Heart right ventricle (tissue), 16 donors: ENCODE data around the gene RSPH1. TPM values are rescaled to one million over a fixed set of nuclear protein-coding genes. Genes with fewer than 3 reads are reported as not detected.

Experiments
- ATAC-seq, 8 donors: fragments of 200-7000 bp; cut with Tn5 transposase; one replicate each; pipeline ENCODE4 v1.9.1; 2020; ENCODE audit warnings: mild to moderate bottlenecking in 8 of 8, moderate library complexity in 8 of 8, moderate number of reproducible peaks in 1 of 8
- DNase-seq, 2 donors: peaks; one replicate each; pipeline ENCODE4 v3.0.0-alpha.2; 2020
- H3K27ac ChIP-seq, 10 donors: fragments of 200-600 bp; sonication (generic) in 2 of 10; one replicate each; pipeline versions ENCODE4 v1.5.0 to v1.8.0; 2020 to 2022; ENCODE audit warnings: mild to moderate bottlenecking in 3 of 10
- H3K27me3 ChIP-seq, 7 donors: fragments of 200-600 bp; one replicate each; pipeline ENCODE4 v1.8.0; 2021 to 2022; ENCODE audit warnings: mild to moderate bottlenecking in 2 of 7
- H3K36me3 ChIP-seq, 9 donors: fragments of 200-600 bp; sonication (generic) in 1 of 9; one replicate each; pipeline versions ENCODE4 v1.5.0 to v1.8.0; 2020 to 2022; ENCODE audit warnings: mild to moderate bottlenecking in 2 of 9
- H3K4me1 ChIP-seq, 9 donors: fragments of 200-600 bp; sonication (generic) in 1 of 9; one replicate each; pipeline versions ENCODE4 v1.5.0 to v1.8.0; 2020 to 2022; ENCODE audit warnings: mild to moderate bottlenecking in 4 of 9
- H3K4me3 ChIP-seq, 10 donors: fragments of 200-600 bp; sonication (generic) in 2 of 10; one replicate each; pipeline versions ENCODE4 v1.5.0 to v1.8.0; 2020 to 2022; ENCODE audit warnings: mild to moderate bottlenecking in 7 of 10, moderate library complexity in 2 of 10
- H3K9me3 ChIP-seq, 11 donors: fragments of 200-600 bp in 10 of 11; sonication (generic) in 2 of 11; one replicate each; pipeline versions ENCODE4 v1.5.0 to v1.8.0; 2013 to 2022; ENCODE audit warnings: mild to moderate bottlenecking in 2 of 11, control low read depth in 1 of 11, moderate library complexity in 1 of 11
- CTCF ChIP-seq, 9 donors: fragments of 200-600 bp; sonication (generic) in 2 of 9; IDR thresholded peaks; one replicate each; pipeline versions ENCODE4 v1.5.0 to v1.8.0; 2021 to 2022; ENCODE audit warnings: antibody characterized with exemption in 9 of 9, mild to moderate bottlenecking in 5 of 9, moderate library complexity in 1 of 9
- WGBS, 2 donors: extraction: QIAGEN DNeasy Blood & Tissue Kit; methylation state at CpG; one replicate each; pipeline ENCODE4 v1.1.7; 2013; ENCODE audit warnings: inconsistent platforms in 1 of 2; 5-methylcytosine and 5-hydroxymethylcytosine counted together
- intact Hi-C, 10 donors: fragments of 100-400 bp; cut with DNase I; formaldehyde crosslinking; loops; one replicate each; pipeline versions ENCODE4 v1.11.1 to v1.14.2; 2022
- polyA plus RNA-seq, 2 donors: library from polyadenylated mRNA; stranded (reverse); fragments of 200-250 nt; gene quantifications; one replicate each; pipeline ENCODE4 v1.2.3, GENCODE V29; 2013
- total RNA-seq, 10 donors: library from RNA; stranded (reverse); fragmentation: NEBNext Ultra II Directional in 3 of 10; extraction: Animal tissue kit (Norgen Biotek cat#: 25700) in 3 of 10; gene quantifications; one replicate each; pipeline versions ENCODE4 v1.2.1 to v1.2.4, GENCODE V29; 2021 to 2023
- donor health status: Arrhythmogenic right ventricular cardiomyopathy.
- donor health status: ischemic (EF 13 %, LVEDD 7.1; RV severe dilation, severe dysfunction).
- donor health status: healthy with polysubstance abuse.
- donor health status: DM: no; HTN: yes; CAD: no.
- donor health status: DM: no; HTN: no; CAD: no.
- donor health status: ischemic (EF 25% LVEDD 6.9; RV normal size, moderate dysfunction).
- donor health status: ischemic (EF 25% LVEDD 5.7; RV mildly dilated, moderate dysfunction).
- donor health status: healthy.
- donor health status: DM: yes; HTN: yes; CAD: no.
- donor health status: Ischemic cardiomyopathy.
- donor health status: ischemic (EF 35%, LVEDD 5.7; RV mildly dilated, moderate dysfunction).
- donor health status: nonischemic (EF 11% LVEDD 7.7; RV severe dilation, severe dysfunction).
- donor health status: DM: yes; HTN: yes; CAD: no.
- donor health status: PGD.
- donor health status: ischemic (EF 29% LVEDD 5.4; RV normal size, mild dysfunction).
- donor health status: nonischemic (EF 23%, LVEDD 6.1; RV moderate dilation, normal function).

RSPH1 gene
- total and polyA plus RNA-seq, 12 donors, result 0.06 to 0.36 (median 0.20) TPM; not detected in 9

- ATAC-seq (peak in 1 of 8 donors; percentile 59), DNase-seq (no peak)
- intact Hi-C loops, result no loop called here
Observed at GRCh38 chr21:42474043-42474831, 21.8 kb downstream of the RSPH1 start.

GRCh38 chr21:42473498-42474042 lies 22.5 kb downstream of the RSPH1 start:
- DNase-seq, result no peak
- peaks cover 0 to 4% (median 0%) of the 10 kb centered on the region in 7 donors for H3K27me3 ChIP-seq
- 85 to 90% methylated on average over 9 of the region's 9 CpGs for WGBS, 2 donors
- H3K4me1 ChIP-seq, result peaks cover 0 to 10% (median 0%) of the 10 kb centered on the region in 9 donors
- H3K9me3 ChIP-seq, result no peaks in the 10 kb centered on the region
- ATAC-seq, result peak in 1 of 8 donors; percentile 15
- intact Hi-C loops, result no loop called here
- TF ChIP-seq CTCF (IDR thresholded peaks at IDR 0.05), result no peak
- no peaks in the 10 kb centered on the region for H3K36me3 ChIP-seq
- H3K27ac ChIP-seq, result no peak overlapping the region
- no peak overlapping the region for H3K4me3 ChIP-seq

More at GRCh38 chr21:42474043-42474831, 21.8 kb downstream of the RSPH1 start:
- Histone ChIP-seq H3K4me3 (no peak overlapping the region), H3K9me3 (no peaks in the 10 kb centered on the region), H3K36me3 (no peaks in the 10 kb centered on the region), H3K4me1 (peaks cover 0 to 10% (median 0%) of the 10 kb centered on the region in 9 donors), H3K27ac (no peak overlapping the region), H3K27me3 (peaks cover 0 to 4% (median 0%) of the 10 kb centered on the region in 7 donors)
- WGBS, 2 donors, result 71 to 73% methylated on average over 14 of the region's 14 CpGs
- TF ChIP-seq CTCF (IDR thresholded peaks at IDR 0.05), result no peak

- H3K27ac ChIP-seq, result no peak overlapping the region
- no peak for TF ChIP-seq CTCF (IDR thresholded peaks at IDR 0.05)
- intact Hi-C loops, result no loop called here
- no peak overlapping the region for H3K4me3 ChIP-seq
- H3K4me1 ChIP-seq, result peaks cover 0 to 12% (median 1%) of the 10 kb centered on the region in 9 donors
- WGBS, 2 donors, result 72 to 85% methylated on average over 7 of the region's 7 CpGs
- no peak for DNase-seq
- no peaks in the 10 kb centered on the region for H3K36me3 ChIP-seq
- H3K9me3 ChIP-seq, result no peaks in the 10 kb centered on the region
- no peaks in the 10 kb centered on the region for H3K27me3 ChIP-seq
- no peak for ATAC-seq
Observed at GRCh38 chr21:42472521-42472920, 23.5 kb downstream of the RSPH1 start.

- Histone ChIP-seq H3K4me3 (no peak overlapping the region), H3K36me3 (no peaks in the 10 kb centered on the region), H3K9me3 (no peaks in the 10 kb centered on the region), H3K27ac (no peak overlapping the region), H3K27me3 (no peaks in the 10 kb centered on the region), H3K4me1 (peaks cover 0 to 18% (median 4%) of the 10 kb centered on the region in 9 donors)
- DNase-seq, result no peak
- no peak for ATAC-seq
- TF ChIP-seq CTCF (IDR thresholded peaks at IDR 0.05), result no peak
- WGBS, 2 donors, result 89 to 91% methylated on average over 13 of the region's 13 CpGs
- intact Hi-C loops, result no loop called here
Observed at GRCh38 chr21:42471716-42472330, 24.2 kb downstream of the RSPH1 start.
